Measurements from ENCODE around the gene TBPL1. TPM values are rescaled to one million over a fixed set of nuclear protein-coding genes. Genes with fewer than 3 reads are reported as not detected.

Gene TBPL1
- total and polyA plus RNA-seq, 2 of the 13 experiments (the other 11 are each of a cell fraction or from before 2014, with no cell fraction given), result 25.3 to 39.3 TPM

GRCh38 chr6:133952815-133953633, at the start of gene TBPL1 (continued):
- TF ChIP-seq, protein P1, sequence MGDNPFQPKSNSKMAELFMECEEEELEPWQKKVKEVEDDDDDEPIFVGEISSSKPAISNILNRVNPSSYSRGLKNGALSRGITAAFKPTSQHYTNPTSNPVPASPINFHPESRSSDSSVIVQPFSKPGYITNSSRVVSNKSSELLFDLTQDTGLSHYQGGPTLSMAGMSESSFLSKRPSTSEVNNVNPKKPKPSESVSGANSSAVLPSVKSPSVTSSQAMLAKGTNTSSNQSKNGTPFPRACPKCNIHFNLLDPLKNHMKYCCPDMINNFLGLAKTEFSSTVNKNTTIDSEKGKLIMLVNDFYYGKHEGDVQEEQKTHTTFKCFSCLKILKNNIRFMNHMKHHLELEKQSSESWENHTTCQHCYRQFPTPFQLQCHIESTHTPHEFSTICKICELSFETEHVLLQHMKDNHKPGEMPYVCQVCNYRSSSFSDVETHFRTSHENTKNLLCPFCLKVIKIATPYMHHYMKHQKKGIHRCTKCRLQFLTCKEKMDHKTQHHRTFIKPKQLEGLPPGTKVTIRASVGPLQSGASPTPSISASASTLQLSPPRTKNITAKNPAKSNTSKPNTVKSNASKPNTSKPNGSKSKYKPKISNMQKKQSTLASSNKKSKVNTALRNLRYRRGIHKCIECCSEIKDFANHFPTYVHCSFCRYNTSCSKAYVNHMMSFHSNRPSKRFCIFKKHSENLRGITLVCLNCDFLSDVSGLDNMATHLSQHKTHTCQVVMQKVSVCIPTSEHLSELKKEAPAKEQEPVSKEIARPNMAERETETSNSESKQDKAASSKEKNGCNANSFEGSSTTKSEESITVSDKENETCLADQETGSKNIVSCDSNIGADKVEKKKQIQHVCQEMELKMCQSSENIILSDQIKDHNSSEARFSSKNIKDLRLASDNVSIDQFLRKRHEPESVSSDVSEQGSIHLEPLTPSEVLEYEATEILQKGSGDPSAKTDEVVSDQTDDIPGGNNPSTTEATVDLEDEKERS (CRISPR knock-in tag; IDR thresholded peaks at IDR 0.05), result no peak
- no peak for TF ChIP-seq SYNCRIP (IDR thresholded peaks at IDR 0.05; ENCODE audit: insufficient read depth, low read depth, low read length)
- no peak for TF ChIP-seq ZBTB37 (CRISPR knock-in tag; IDR thresholded peaks at IDR 0.05)
- peak; percentile 67; the same call in 1 of the 2 replicates for TF ChIP-seq NFIC (IDR thresholded peaks at IDR 0.05; ENCODE audit: low read length)
- TF ChIP-seq KLF9 (CRISPR knock-in tag; IDR thresholded peaks at IDR 0.05; ENCODE audit: low read depth), result peak; percentile 78; the same call in 1 of the 2 replicates
- TF ChIP-seq, protein P2, sequence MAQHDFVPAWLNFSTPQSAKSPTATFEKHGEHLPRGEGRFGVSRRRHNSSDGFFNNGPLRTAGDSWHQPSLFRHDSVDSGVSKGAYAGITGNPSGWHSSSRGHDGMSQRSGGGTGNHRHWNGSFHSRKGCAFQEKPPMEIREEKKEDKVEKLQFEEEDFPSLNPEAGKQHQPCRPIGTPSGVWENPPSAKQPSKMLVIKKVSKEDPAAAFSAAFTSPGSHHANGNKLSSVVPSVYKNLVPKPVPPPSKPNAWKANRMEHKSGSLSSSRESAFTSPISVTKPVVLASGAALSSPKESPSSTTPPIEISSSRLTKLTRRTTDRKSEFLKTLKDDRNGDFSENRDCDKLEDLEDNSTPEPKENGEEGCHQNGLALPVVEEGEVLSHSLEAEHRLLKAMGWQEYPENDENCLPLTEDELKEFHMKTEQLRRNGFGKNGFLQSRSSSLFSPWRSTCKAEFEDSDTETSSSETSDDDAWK (CRISPR knock-in tag; IDR thresholded peaks at IDR 0.05), result no peak
- peak; percentile 62 for TF ChIP-seq ZBTB38 (CRISPR knock-in tag; IDR thresholded peaks at IDR 0.05)
- TF ChIP-seq NFE2 (CRISPR knock-in tag; IDR thresholded peaks at IDR 0.05), result no peak
- TF ChIP-seq ZBTB26 (CRISPR knock-in tag; IDR thresholded peaks at IDR 0.05; ENCODE audit: borderline replicate concordance), result peak; percentile 81
- TF ChIP-seq TIGD3 (CRISPR knock-in tag; IDR thresholded peaks at IDR 0.05; ENCODE audit: borderline replicate concordance), result no peak
- TF ChIP-seq ZNF879 (CRISPR knock-in tag; IDR thresholded peaks at IDR 0.05), result no peak
- TF ChIP-seq ZNF670 (CRISPR knock-in tag; IDR thresholded peaks at IDR 0.05; ENCODE audit: borderline replicate concordance), result peak; percentile 73; the same call in 1 of the 2 replicates
- peak; percentile 76; the same call in 1 of the 2 replicates for TF ChIP-seq ZNF124 (CRISPR knock-in tag; IDR thresholded peaks at IDR 0.05)
- TF ChIP-seq, protein P3, sequence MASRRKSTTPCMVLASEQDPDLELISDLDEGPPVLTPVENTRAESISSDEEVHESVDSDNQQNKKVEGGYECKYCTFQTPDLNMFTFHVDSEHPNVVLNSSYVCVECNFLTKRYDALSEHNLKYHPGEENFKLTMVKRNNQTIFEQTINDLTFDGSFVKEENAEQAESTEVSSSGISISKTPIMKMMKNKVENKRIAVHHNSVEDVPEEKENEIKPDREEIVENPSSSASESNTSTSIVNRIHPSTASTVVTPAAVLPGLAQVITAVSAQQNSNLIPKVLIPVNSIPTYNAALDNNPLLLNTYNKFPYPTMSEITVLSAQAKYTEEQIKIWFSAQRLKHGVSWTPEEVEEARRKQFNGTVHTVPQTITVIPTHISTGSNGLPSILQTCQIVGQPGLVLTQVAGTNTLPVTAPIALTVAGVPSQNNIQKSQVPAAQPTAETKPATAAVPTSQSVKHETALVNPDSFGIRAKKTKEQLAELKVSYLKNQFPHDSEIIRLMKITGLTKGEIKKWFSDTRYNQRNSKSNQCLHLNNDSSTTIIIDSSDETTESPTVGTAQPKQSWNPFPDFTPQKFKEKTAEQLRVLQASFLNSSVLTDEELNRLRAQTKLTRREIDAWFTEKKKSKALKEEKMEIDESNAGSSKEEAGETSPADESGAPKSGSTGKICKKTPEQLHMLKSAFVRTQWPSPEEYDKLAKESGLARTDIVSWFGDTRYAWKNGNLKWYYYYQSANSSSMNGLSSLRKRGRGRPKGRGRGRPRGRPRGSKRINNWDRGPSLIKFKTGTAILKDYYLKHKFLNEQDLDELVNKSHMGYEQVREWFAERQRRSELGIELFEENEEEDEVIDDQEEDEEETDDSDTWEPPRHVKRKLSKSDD (CRISPR knock-in tag; IDR thresholded peaks at IDR 0.05; ENCODE audit: low read depth), result no peak
- TF ChIP-seq SKI (IDR thresholded peaks at IDR 0.05; ENCODE audit: partially characterized antibody), result peak; percentile 89
